Activated naive CD8-positive, alpha-beta T cell (primary cell): ENCODE measurements around the gene ZNF23.

Experiments used
- H3K27ac Mint-ChIP-seq: one replicate; pipeline ENCODE4 v1.8.0; 2021; ENCODE audit warnings: mixed read lengths
- H3K27me3 Mint-ChIP-seq: one replicate; pipeline ENCODE4 v1.8.0; 2021; ENCODE audit warnings: mixed read lengths
- H3K36me3 Mint-ChIP-seq: one replicate; pipeline ENCODE4 v1.8.0; 2021; ENCODE audit warnings: mixed read lengths
- H3K4me1 Mint-ChIP-seq: one replicate; pipeline ENCODE4 v1.8.0; 2021; ENCODE audit warnings: low read depth, mixed read lengths
- H3K4me3 Mint-ChIP-seq: one replicate; pipeline ENCODE4 v1.8.0; 2021; ENCODE audit warnings: mild to moderate bottlenecking, mixed read lengths
- H3K9me3 Mint-ChIP-seq: one replicate; pipeline ENCODE4 v1.8.0; 2021; ENCODE audit warnings: low read depth, mixed read lengths

ZNF23 gene

GRCh38 chr16:71482569-71482968 is 20.5 kb upstream of the ZNF23 start:
- peak overlapping the region; percentile 44 for H3K4me3 Mint-ChIP-seq
- peaks cover 9% of the 10 kb centered on the region for H3K36me3 Mint-ChIP-seq
- H3K27ac Mint-ChIP-seq: no peak overlapping the region
- peaks cover 20% of the 10 kb centered on the region for H3K4me1 Mint-ChIP-seq
- peaks cover 3% of the 10 kb centered on the region for H3K27me3 Mint-ChIP-seq
- no peaks in the 10 kb centered on the region for H3K9me3 Mint-ChIP-seq

- H3K4me1 Mint-ChIP-seq: peaks cover 20% of the 10 kb centered on the region
- H3K36me3 Mint-ChIP-seq: peaks cover 22% of the 10 kb centered on the region
- no peaks in the 10 kb centered on the region for H3K9me3 Mint-ChIP-seq
- no peak overlapping the region for H3K4me3 Mint-ChIP-seq
- H3K27ac Mint-ChIP-seq: no peak overlapping the region
- H3K27me3 Mint-ChIP-seq: no peaks in the 10 kb centered on the region
Measured at GRCh38 chr16:71480956-71481355, 18.9 kb upstream of the ZNF23 start.

- H3K27me3 Mint-ChIP-seq: no peaks in the 10 kb centered on the region
- H3K4me1 Mint-ChIP-seq: peaks cover 10% of the 10 kb centered on the region
- no peaks in the 10 kb centered on the region for H3K9me3 Mint-ChIP-seq
- no peak overlapping the region for H3K4me3 Mint-ChIP-seq
- no peak overlapping the region for H3K27ac Mint-ChIP-seq
- peaks cover 35% of the 10 kb centered on the region for H3K36me3 Mint-ChIP-seq
Measured at GRCh38 chr16:71479420-71479819, 17.4 kb upstream of the ZNF23 start.

GRCh38 chr16:71476457-71477124 is 14.5 kb upstream of the ZNF23 start:
- Mint-ChIP-seq H3K4me3 (no peak overlapping the region), H3K36me3 (peaks cover 41% of the 10 kb centered on the region)

GRCh38 chr16:71474864-71475263 is 12.8 kb upstream of the ZNF23 start:
- no peak overlapping the region for H3K4me3 Mint-ChIP-seq
- H3K27ac Mint-ChIP-seq: no peak overlapping the region
- no peaks in the 10 kb centered on the region for H3K4me1 Mint-ChIP-seq
- H3K27me3 Mint-ChIP-seq: no peaks in the 10 kb centered on the region
- peaks cover 36% of the 10 kb centered on the region for H3K36me3 Mint-ChIP-seq
- no peaks in the 10 kb centered on the region for H3K9me3 Mint-ChIP-seq

More at GRCh38 chr16:71476457-71477124, 14.5 kb upstream of the ZNF23 start:
- H3K9me3 Mint-ChIP-seq: no peaks in the 10 kb centered on the region
- no peaks in the 10 kb centered on the region for H3K27me3 Mint-ChIP-seq
- H3K27ac Mint-ChIP-seq: no peak overlapping the region
- no peaks in the 10 kb centered on the region for H3K4me1 Mint-ChIP-seq

- Mint-ChIP-seq H3K9me3 (no peaks in the 10 kb centered on the region), H3K4me1 (no peaks in the 10 kb centered on the region), H3K27ac (no peak overlapping the region), H3K36me3 (peaks cover 39% of the 10 kb centered on the region), H3K4me3 (no peak overlapping the region), H3K27me3 (no peaks in the 10 kb centered on the region)
Measured at GRCh38 chr16:71473891-71474290, 11.8 kb upstream of the ZNF23 start.

- no peaks in the 10 kb centered on the region for H3K27me3 Mint-ChIP-seq
- no peaks in the 10 kb centered on the region for H3K4me1 Mint-ChIP-seq
- H3K4me3 Mint-ChIP-seq: no peak overlapping the region
- H3K36me3 Mint-ChIP-seq: peaks cover 39% of the 10 kb centered on the region
- H3K9me3 Mint-ChIP-seq: no peaks in the 10 kb centered on the region
- no peak overlapping the region for H3K27ac Mint-ChIP-seq
Measured at GRCh38 chr16:71472931-71473330, 10.9 kb upstream of the ZNF23 start.

GRCh38 chr16:71472051-71472450 is 10.0 kb upstream of the ZNF23 start:
- Mint-ChIP-seq H3K27ac (no peak overlapping the region), H3K4me1 (no peaks in the 10 kb centered on the region), H3K27me3 (no peaks in the 10 kb centered on the region), H3K4me3 (no peak overlapping the region), H3K9me3 (no peaks in the 10 kb centered on the region), H3K36me3 (peaks cover 34% of the 10 kb centered on the region)

GRCh38 chr16:71467810-71468209 is 5.8 kb upstream of the ZNF23 start:
- Mint-ChIP-seq H3K27me3 (no peaks in the 10 kb centered on the region), H3K9me3 (no peaks in the 10 kb centered on the region), H3K27ac (no peak overlapping the region), H3K4me1 (peaks cover 3% of the 10 kb centered on the region), H3K36me3 (peaks cover 4% of the 10 kb centered on the region), H3K4me3 (no peak overlapping the region)

- H3K4me1 Mint-ChIP-seq: peaks cover 27% of the 10 kb centered on the region
- H3K27me3 Mint-ChIP-seq: no peaks in the 10 kb centered on the region
- no peaks in the 10 kb centered on the region for H3K9me3 Mint-ChIP-seq
- H3K36me3 Mint-ChIP-seq: peaks cover 2% of the 10 kb centered on the region
- no peak overlapping the region for H3K27ac Mint-ChIP-seq
- no peak overlapping the region for H3K4me3 Mint-ChIP-seq
Measured at GRCh38 chr16:71464231-71464630, 2.2 kb upstream of the ZNF23 start.

GRCh38 chr16:71460941-71461340 is 1.1 kb downstream of the ZNF23 start:
- Mint-ChIP-seq H3K27me3 (no peaks in the 10 kb centered on the region), H3K9me3 (no peaks in the 10 kb centered on the region), H3K27ac (peak overlapping the region; percentile 28), H3K36me3 (peaks cover 3% of the 10 kb centered on the region), H3K4me1 (peaks cover 27% of the 10 kb centered on the region), H3K4me3 (peak overlapping the region; percentile 98)

- Mint-ChIP-seq H3K4me1 (peaks cover 27% of the 10 kb centered on the region), H3K36me3 (peaks cover 6% of the 10 kb centered on the region), H3K27ac (no peak overlapping the region), H3K27me3 (no peaks in the 10 kb centered on the region), H3K9me3 (no peaks in the 10 kb centered on the region), H3K4me3 (peak overlapping the region; percentile 98)
Measured at GRCh38 chr16:71460236-71460635, 1.8 kb downstream of the ZNF23 start.

- no peaks in the 10 kb centered on the region for H3K27me3 Mint-ChIP-seq
- no peak overlapping the region for H3K27ac Mint-ChIP-seq
- H3K4me3 Mint-ChIP-seq: no peak overlapping the region
Measured at GRCh38 chr16:71459510-71459909, 2.5 kb downstream of the ZNF23 start.

GRCh38 chr16:71456801-71457200 is 5.2 kb downstream of the ZNF23 start:
- Mint-ChIP-seq H3K4me3 (no peak overlapping the region), H3K27me3 (no peaks in the 10 kb centered on the region), H3K27ac (no peak overlapping the region), H3K4me1 (peaks cover 17% of the 10 kb centered on the region), H3K36me3 (peaks cover 39% of the 10 kb centered on the region), H3K9me3 (peaks cover 10% of the 10 kb centered on the region)

More at GRCh38 chr16:71459510-71459909, 2.5 kb downstream of the ZNF23 start:
- Mint-ChIP-seq H3K36me3 (peaks cover 13% of the 10 kb centered on the region), H3K4me1 (peaks cover 27% of the 10 kb centered on the region), H3K9me3 (no peaks in the 10 kb centered on the region)

- H3K4me3 Mint-ChIP-seq: no peak overlapping the region
- H3K27ac Mint-ChIP-seq: no peak overlapping the region
- H3K4me1 Mint-ChIP-seq: no peaks in the 10 kb centered on the region
- H3K36me3 Mint-ChIP-seq: peaks cover 72% of the 10 kb centered on the region
- H3K27me3 Mint-ChIP-seq: no peaks in the 10 kb centered on the region
- peaks cover 30% of the 10 kb centered on the region for H3K9me3 Mint-ChIP-seq
Measured at GRCh38 chr16:71453036-71453435, 9.0 kb downstream of the ZNF23 start.

- Mint-ChIP-seq H3K9me3 (peaks cover 37% of the 10 kb centered on the region), H3K4me3 (no peak overlapping the region), H3K27me3 (no peaks in the 10 kb centered on the region), H3K27ac (no peak overlapping the region), H3K4me1 (no peaks in the 10 kb centered on the region), H3K36me3 (peaks cover 62% of the 10 kb centered on the region)
Measured at GRCh38 chr16:71449020-71449419, 13.0 kb downstream of the ZNF23 start.
